DND-41 (cell line): ENCODE results near the gene TBXT.

Source experiments
- EZH2 ChIP-seq: IDR thresholded peaks from 3 replicates; pipeline ENCODE4 v1.6.1; 2012; ENCODE audit warnings: borderline replicate concordance, low read depth, mild to moderate bottlenecking, moderate library complexity, low read length, inconsistent platforms; ENCODE audit not compliant: severe bottlenecking
- TF ChIP-seq, protein P1 (sequence below): IDR thresholded peaks from 2 replicates; pipeline ENCODE4 v1.5.1; 2012; ENCODE audit warnings: borderline replicate concordance, low read length, moderate library complexity, mild to moderate bottlenecking; ENCODE audit not compliant: poor library complexity, severe bottlenecking; ENCODE audit errors: extremely low read depth

DNA sequence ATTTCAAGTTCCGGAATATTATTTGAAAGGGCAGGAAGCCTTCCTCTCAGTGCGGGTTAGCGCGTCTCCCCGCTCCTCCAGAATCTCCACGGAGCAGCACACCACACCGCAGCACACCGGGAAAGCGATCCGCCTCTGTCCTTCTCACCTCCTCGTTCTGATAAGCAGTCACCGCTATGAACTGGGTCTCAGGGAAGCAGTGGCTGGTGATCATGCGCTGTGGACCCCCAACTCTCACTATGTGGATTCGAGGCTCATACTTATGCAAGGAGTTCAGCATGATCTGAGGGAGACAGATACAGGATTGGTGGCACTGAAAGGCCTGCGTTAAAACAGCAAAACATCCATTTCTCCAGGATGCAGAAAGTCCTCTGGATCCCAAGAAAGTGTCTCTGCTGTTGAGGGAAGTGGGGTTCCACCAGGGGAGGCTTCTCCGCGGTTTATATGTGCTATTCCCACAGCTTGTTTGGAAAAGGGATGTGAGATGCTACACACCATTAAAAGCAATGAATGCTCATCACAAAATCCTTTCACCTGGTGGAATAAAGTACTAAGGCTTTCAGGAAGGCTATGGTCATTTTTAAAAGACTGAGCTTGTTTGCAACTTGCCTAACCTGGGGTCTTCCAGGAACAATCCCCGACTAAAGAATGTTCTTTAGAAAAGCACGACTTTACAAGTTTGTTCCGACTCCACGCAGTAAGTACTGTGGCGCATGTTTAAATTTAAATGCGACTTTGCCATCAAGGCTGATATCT is 1.9 kb downstream of the TBXT start:
- TF ChIP-seq, protein P1, sequence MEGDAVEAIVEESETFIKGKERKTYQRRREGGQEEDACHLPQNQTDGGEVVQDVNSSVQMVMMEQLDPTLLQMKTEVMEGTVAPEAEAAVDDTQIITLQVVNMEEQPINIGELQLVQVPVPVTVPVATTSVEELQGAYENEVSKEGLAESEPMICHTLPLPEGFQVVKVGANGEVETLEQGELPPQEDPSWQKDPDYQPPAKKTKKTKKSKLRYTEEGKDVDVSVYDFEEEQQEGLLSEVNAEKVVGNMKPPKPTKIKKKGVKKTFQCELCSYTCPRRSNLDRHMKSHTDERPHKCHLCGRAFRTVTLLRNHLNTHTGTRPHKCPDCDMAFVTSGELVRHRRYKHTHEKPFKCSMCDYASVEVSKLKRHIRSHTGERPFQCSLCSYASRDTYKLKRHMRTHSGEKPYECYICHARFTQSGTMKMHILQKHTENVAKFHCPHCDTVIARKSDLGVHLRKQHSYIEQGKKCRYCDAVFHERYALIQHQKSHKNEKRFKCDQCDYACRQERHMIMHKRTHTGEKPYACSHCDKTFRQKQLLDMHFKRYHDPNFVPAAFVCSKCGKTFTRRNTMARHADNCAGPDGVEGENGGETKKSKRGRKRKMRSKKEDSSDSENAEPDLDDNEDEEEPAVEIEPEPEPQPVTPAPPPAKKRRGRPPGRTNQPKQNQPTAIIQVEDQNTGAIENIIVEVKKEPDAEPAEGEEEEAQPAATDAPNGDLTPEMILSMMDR, result no peak
- no peak for TF ChIP-seq EZH2
